SU-DHL-6 (cell line): ENCODE results near the gene TRPM2.

Experiments used
- EZH2phosphoT487 ChIP-seq: fragments of 200-600 bp; sonication (generic), shearing (Covaris generic); conservative IDR thresholded peaks from 2 replicates; pipeline ENCODE4 v1.6.1; 2018; ENCODE audit warnings: mild to moderate bottlenecking, antibody characterized with exemption, low read length, moderate library complexity, mixed read lengths
- TF ChIP-seq, protein P1 (sequence below): fragments of 200-600 bp; sonication (generic); IDR thresholded peaks from one replicate; pipeline ENCODE4 v1.5.1; 2017; ENCODE audit warnings: antibody characterized with exemption, mild to moderate bottlenecking, low read length, moderate library complexity; ENCODE audit not compliant: insufficient read depth, poor library complexity, severe bottlenecking

DNA sequence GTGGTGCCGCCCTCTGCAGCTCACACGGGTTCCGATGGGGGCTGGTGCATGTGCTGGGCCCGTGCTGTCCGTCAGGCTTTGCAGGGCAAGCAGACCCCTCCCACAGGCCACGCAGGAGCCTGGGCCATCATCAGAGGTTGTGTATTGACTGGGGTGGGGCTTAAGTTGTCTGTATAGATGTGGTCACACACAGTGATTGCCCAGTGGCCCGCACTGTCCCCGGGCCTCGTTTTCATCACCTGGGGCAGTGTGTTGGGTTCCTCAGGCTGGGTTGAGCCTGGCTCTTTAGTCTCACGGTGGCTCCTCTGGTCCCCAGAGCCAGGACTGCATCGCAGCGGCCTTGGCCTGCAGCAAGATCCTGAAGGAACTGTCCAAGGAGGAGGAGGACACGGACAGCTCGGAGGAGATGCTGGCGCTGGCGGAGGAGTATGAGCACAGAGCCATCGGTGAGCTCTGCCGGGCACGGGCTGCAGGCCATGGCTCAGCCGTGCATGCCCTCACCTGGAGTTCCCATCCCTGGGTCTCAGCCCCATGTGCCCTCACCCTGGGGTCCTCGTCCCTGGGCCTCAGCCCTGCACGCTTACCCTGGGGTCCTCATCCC is 44.1 kb downstream of the TRPM2 start:
- TF ChIP-seq, protein P1, sequence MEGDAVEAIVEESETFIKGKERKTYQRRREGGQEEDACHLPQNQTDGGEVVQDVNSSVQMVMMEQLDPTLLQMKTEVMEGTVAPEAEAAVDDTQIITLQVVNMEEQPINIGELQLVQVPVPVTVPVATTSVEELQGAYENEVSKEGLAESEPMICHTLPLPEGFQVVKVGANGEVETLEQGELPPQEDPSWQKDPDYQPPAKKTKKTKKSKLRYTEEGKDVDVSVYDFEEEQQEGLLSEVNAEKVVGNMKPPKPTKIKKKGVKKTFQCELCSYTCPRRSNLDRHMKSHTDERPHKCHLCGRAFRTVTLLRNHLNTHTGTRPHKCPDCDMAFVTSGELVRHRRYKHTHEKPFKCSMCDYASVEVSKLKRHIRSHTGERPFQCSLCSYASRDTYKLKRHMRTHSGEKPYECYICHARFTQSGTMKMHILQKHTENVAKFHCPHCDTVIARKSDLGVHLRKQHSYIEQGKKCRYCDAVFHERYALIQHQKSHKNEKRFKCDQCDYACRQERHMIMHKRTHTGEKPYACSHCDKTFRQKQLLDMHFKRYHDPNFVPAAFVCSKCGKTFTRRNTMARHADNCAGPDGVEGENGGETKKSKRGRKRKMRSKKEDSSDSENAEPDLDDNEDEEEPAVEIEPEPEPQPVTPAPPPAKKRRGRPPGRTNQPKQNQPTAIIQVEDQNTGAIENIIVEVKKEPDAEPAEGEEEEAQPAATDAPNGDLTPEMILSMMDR = no peak
- no peak for TF ChIP-seq EZH2phosphoT487
